ENCODE measurements around the gene CCDC60.
A peak's percentile ranks its signal among the peaks of the same experiment; 100 is the strongest.

Gene CCDC60

DNA sequence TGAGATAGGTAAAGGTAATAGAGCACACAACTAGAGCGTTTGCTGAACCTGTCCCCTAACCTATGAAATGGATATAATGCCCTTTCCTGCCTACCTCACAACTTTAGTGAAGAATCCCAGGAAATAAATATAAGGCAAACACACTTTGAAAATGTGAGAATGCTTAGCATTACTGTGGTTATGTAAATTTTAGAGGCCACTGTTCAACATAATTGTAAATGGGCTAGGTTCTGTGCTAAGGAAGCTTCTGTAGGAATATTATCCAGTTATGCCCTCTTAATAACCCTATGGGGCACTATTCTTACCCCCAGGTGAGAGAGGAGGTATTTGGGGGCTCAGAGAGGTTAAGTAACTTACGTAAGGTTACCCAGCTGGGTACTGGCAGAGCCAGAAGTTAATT, 166.5 kb downstream of the CCDC60 start:
- Histone ChIP-seq H3K27me3 (ENCODE audit: control insufficient read depth, insufficient read depth, low read length) (no peaks in the 10 kb centered on the region; the same call in 1 of the 2 replicates), H3K36me3 (ENCODE audit: control insufficient read depth, insufficient read depth, low read length) (no peaks in the 10 kb centered on the region), H3K27ac (ENCODE audit: low read length) (no peak overlapping the region), H3K4me3 (ENCODE audit: low read length) (no peak overlapping the region), H3K9me3 (ENCODE audit: control insufficient read depth, insufficient read depth, low read length) (no peaks in the 10 kb centered on the region), H3K4me1 (ENCODE audit: control insufficient read depth, insufficient read depth, low read length) (0 out of 2 replicates have a peak, but pooled peaks cover 1% of the 10 kb centered on the region)
- DNase-seq (ENCODE audit: low read depth, low spot score) = no peak
- no CpG with 5 or more reads among the region's 2 CpGs for WGBS (ENCODE audit: insufficient coverage, insufficient read length)

DNA sequence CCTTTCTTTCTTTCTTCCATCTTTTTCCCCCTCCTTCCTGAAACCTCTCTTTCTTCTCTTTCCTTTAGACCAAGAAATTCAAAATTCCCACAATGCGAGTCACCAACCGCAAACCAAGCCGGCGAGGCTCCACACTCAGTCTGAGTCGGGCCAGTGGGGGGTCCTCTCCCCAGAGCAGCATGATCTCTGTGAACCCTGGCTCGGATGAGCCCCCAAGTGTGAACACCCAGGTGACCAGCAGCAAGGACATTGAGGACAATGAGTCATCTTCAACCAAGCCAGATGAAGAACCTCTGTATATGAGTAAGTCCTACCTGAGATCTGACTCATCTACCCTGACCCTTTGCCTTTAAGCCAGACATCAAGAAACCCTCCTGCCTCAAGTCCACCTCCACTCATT, 170.5 kb downstream of the CCDC60 start:
- no peak for DNase-seq (ENCODE audit: low read depth, low spot score)
- no peak overlapping the region for H3K27ac ChIP-seq (ENCODE audit: low read length)
- WGBS (ENCODE audit: insufficient coverage, insufficient read length) = no CpG with 5 or more reads among the region's 6 CpGs

DNA sequence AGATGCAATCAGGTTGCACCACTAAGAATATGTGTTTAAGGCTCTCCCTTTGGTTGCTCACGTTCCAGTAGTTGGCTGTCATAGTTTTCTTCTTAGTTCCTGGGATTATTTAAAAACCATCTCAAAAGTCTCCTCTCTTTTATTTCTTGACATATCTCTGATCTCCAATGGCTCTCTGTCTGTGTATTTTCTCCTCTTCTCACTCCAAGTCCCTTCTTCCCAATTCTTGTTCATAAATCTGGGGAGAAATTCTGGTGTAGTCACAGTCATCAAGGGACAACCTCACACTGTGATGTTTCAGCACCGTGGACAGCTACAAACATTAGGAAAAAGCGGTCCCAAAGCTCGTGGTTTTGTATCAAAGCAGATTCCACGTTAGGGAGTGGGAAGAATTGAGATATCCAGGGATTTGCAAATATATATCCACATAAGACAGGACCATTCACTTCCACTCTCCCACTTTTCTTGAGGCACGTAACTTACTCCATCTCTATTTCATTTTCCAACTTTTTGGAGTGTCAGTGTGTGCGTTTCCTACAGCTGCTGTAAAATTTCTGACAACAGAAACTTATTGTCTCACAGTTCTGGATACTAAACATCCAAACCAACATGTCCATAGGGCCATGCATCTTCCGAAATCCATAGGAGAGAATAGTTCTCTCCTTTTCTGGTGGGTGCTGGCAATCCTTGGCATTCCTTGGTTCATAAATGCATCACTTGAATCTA, 178.4 kb downstream of the CCDC60 start:
- DNase-seq (ENCODE audit: low read depth, low spot score) = peak; percentile 18
- no peak overlapping the region for H3K4me3 ChIP-seq (ENCODE audit: low read length)
- WGBS (ENCODE audit: insufficient coverage, insufficient read length) = no CpG with 5 or more reads among the region's 8 CpGs

More for the DNA sequence above, 170.5 kb downstream of the CCDC60 start:
- no peaks in the 10 kb centered on the region for H3K4me1 ChIP-seq (ENCODE audit: control insufficient read depth, insufficient read depth, low read length)
- H3K36me3 ChIP-seq (ENCODE audit: control insufficient read depth, insufficient read depth, low read length) = no peaks in the 10 kb centered on the region
- H3K9me3 ChIP-seq (ENCODE audit: control insufficient read depth, insufficient read depth, low read length) = no peaks in the 10 kb centered on the region
- H3K4me3 ChIP-seq (ENCODE audit: low read length) = no peak overlapping the region
- no peaks in the 10 kb centered on the region for H3K27me3 ChIP-seq (ENCODE audit: control insufficient read depth, insufficient read depth, low read length)

DNA sequence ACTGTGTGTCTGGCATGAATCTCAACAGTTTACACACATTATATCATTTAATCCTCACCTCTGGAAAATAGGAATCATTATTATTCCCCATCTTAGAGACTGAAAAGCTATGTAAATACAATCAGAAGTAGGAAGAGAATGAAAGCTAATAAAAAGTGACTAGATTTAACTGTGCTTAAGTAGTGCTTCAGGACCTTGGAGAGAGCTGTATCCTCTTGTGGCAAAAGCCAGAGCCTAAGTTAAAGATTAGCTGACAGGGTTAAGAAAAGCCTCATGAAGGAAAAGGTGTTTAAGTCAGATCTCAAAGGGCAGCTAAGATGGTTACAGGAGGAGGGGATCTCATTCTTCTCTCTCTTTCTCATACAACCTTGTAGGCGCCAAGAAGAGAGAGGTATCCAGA, 193.7 kb downstream of the CCDC60 start:
- no peak overlapping the region for H3K4me3 ChIP-seq (ENCODE audit: low read length)
- no peaks in the 10 kb centered on the region for H3K36me3 ChIP-seq (ENCODE audit: control insufficient read depth, insufficient read depth, low read length)
- no peaks in the 10 kb centered on the region for H3K9me3 ChIP-seq (ENCODE audit: control insufficient read depth, insufficient read depth, low read length)
- H3K4me1 ChIP-seq (ENCODE audit: control insufficient read depth, insufficient read depth, low read length) = no peaks in the 10 kb centered on the region
- no peaks in the 10 kb centered on the region for H3K27me3 ChIP-seq (ENCODE audit: control insufficient read depth, insufficient read depth, low read length)
- H3K27ac ChIP-seq (ENCODE audit: low read length) = no peak overlapping the region
- WGBS (ENCODE audit: insufficient coverage, insufficient read length) = no CpG with 5 or more reads among the region's 1 CpG
- no peak for DNase-seq (ENCODE audit: low read depth, low spot score)

More for the DNA sequence above, 178.4 kb downstream of the CCDC60 start:
- Histone ChIP-seq H3K9me3 (ENCODE audit: control insufficient read depth, insufficient read depth, low read length) (no peaks in the 10 kb centered on the region), H3K27ac (ENCODE audit: low read length) (no peak overlapping the region), H3K27me3 (ENCODE audit: control insufficient read depth, insufficient read depth, low read length) (no peaks in the 10 kb centered on the region), H3K36me3 (ENCODE audit: control insufficient read depth, insufficient read depth, low read length) (no peaks in the 10 kb centered on the region), H3K4me1 (ENCODE audit: control insufficient read depth, insufficient read depth, low read length) (no peaks in the 10 kb centered on the region)

DNA sequence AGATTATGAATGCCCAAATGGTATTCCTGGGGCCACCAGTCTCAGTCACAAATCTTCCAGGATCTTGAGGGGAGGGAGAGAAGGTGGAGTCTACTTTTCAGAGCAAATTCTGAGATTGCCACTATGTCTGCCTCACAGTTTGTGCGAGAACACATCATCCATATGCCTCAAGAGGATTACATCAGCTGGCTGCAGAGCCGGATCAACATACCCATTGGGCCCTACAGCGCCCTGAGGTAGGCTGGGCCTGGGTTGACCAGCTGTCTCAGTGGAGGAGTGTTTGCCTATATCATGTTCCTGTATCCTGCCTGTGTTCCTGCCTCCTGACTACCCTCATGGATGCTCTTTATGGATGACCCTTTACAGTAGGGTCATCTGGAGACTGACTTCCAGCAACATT, 205.9 kb downstream of the CCDC60 start:
- Histone ChIP-seq H3K4me1 (ENCODE audit: control insufficient read depth, insufficient read depth, low read length) (no peaks in the 10 kb centered on the region), H3K27ac (ENCODE audit: low read length) (no peak overlapping the region), H3K36me3 (ENCODE audit: control insufficient read depth, insufficient read depth, low read length) (no peaks in the 10 kb centered on the region), H3K9me3 (ENCODE audit: control insufficient read depth, insufficient read depth, low read length) (no peaks in the 10 kb centered on the region), H3K27me3 (ENCODE audit: control insufficient read depth, insufficient read depth, low read length) (no peaks in the 10 kb centered on the region), H3K4me3 (ENCODE audit: low read length) (no peak overlapping the region)
- no CpG with 5 or more reads among the region's 3 CpGs for WGBS (ENCODE audit: insufficient coverage, insufficient read length)
- DNase-seq (ENCODE audit: low read depth, low spot score) = no peak

DNA sequence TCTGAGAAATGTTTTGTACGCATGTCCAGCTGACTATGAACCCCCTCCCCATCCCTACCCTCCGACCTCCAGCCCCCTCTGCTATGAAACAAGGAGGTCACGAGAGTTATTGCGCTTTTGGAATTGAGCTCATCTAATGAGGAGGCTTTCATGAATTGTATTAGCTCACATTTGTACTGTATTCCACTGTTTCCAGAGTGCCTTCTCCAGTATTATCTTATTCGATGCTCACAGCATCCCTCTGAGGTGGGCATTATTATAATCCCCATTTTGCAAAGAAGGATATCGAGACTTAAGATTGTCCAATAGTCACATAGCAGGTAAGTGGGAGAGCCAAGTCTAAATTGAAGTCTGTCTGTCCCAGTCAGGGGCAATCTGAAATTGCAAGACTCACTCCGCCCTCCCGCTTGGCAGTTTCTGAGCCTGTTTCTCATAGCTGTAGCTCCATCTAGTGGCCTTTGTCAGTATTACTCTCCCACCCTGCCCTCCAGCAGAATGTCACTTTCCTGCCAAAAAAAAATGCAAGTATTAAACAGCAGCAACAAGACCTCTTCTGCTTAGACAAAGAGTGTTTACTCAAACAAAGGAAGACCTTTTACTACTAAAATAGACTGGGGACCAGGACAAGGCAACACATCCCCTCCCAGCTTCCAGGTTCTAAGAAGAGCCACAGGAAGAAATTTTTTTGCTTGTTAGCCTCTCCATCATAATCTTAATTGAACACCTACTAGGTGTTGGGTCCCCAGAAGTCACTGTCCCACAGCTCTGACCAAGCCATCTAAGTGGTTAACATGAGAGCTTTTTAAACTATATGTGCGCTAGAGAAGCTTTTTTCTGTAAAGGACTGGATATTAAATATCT, 210.5 kb downstream of the CCDC60 start:
- Histone ChIP-seq H3K4me1 (ENCODE audit: control insufficient read depth, insufficient read depth, low read length) (no peaks in the 10 kb centered on the region), H3K9me3 (ENCODE audit: control insufficient read depth, insufficient read depth, low read length) (no peaks in the 10 kb centered on the region), H3K4me3 (ENCODE audit: low read length) (no peak overlapping the region), H3K27ac (ENCODE audit: low read length) (no peak overlapping the region), H3K27me3 (ENCODE audit: control insufficient read depth, insufficient read depth, low read length) (no peaks in the 10 kb centered on the region), H3K36me3 (ENCODE audit: control insufficient read depth, insufficient read depth, low read length) (no peaks in the 10 kb centered on the region)
- WGBS (ENCODE audit: insufficient coverage, insufficient read length) = no CpG with 5 or more reads among the region's 9 CpGs
- DNase-seq (ENCODE audit: low read depth, low spot score) = peak; percentile 50

DNA sequence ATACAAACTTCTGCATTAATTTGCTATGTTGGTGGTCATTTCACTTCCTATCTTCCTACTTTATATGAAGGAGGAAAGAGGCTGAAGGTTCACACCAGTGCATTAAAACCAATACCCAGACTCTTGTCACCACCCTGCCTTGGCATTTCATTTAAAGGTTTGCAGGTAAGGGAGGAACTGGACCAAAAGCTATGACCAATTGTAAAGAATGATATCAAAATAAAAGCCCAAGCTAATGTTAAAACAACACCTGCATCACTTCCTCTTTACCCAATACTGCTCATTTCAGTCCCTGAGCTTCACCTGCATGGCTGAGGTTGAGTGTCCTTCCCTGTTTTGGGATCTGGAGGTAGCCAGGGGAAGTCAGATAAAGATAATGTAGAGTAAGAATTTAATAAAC, 211.8 kb downstream of the CCDC60 start:
- H3K4me3 ChIP-seq (ENCODE audit: low read length) = no peak overlapping the region
- H3K27me3 ChIP-seq (ENCODE audit: control insufficient read depth, insufficient read depth, low read length) = no peaks in the 10 kb centered on the region
- no peak overlapping the region for H3K27ac ChIP-seq (ENCODE audit: low read length)
- DNase-seq (ENCODE audit: low read depth, low spot score) = no peak
- H3K36me3 ChIP-seq (ENCODE audit: control insufficient read depth, insufficient read depth, low read length) = no peaks in the 10 kb centered on the region
- no peaks in the 10 kb centered on the region for H3K9me3 ChIP-seq (ENCODE audit: control insufficient read depth, insufficient read depth, low read length)
- no peaks in the 10 kb centered on the region for H3K4me1 ChIP-seq (ENCODE audit: control insufficient read depth, insufficient read depth, low read length)

DNA sequence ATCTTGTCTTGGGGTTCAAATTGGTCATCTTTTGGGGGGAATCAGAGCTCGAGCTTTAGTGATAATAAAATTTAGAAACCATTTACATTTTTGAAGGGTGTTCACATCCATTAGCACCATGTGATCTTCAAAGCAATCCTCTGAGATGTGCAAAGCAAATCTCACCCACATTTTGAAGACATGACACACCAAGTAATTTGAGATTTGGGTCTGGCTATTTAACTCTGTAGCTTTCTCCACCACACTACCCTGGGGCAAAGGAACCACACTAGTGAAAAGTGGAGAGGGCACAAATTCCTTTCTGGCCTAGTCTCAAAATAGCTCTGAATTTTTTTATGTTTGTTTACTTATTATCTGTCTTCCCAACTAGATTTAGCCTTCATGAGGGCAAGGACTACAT, 212.5 kb downstream of the CCDC60 start:
- Histone ChIP-seq H3K36me3 (ENCODE audit: control insufficient read depth, insufficient read depth, low read length) (no peaks in the 10 kb centered on the region), H3K27me3 (ENCODE audit: control insufficient read depth, insufficient read depth, low read length) (no peaks in the 10 kb centered on the region), H3K4me3 (ENCODE audit: low read length) (no peak overlapping the region), H3K9me3 (ENCODE audit: control insufficient read depth, insufficient read depth, low read length) (no peaks in the 10 kb centered on the region), H3K4me1 (ENCODE audit: control insufficient read depth, insufficient read depth, low read length) (no peaks in the 10 kb centered on the region), H3K27ac (ENCODE audit: low read length) (no peak overlapping the region)
- no peak for DNase-seq (ENCODE audit: low read depth, low spot score)
- no CpG with 5 or more reads among the region's 1 CpG for WGBS (ENCODE audit: insufficient coverage, insufficient read length)

DNA sequence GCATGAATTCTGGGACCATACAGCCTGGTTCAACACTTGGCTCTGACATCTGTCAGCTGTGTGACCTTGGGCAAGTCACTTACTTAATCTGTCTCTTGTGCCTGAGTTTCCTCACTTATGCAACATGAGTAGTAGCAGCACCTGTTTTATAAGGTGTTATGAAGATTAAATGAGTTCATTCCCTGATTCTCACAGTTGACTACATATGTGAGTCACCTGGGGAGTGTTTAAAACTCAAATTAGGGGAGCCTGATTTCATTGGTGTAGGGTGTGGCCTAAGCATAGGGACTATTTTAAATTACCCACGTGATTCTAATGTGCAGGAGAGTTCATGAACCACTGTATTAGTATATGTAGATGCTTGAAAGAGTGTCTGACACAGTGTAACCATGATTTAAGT, 222.3 kb downstream of the CCDC60 start:
- Histone ChIP-seq H3K27ac (ENCODE audit: low read length) (no peak overlapping the region), H3K9me3 (ENCODE audit: control insufficient read depth, insufficient read depth, low read length) (no peaks in the 10 kb centered on the region)
- no CpG with 5 or more reads among the region's 1 CpG for WGBS (ENCODE audit: insufficient coverage, insufficient read length)

DNA sequence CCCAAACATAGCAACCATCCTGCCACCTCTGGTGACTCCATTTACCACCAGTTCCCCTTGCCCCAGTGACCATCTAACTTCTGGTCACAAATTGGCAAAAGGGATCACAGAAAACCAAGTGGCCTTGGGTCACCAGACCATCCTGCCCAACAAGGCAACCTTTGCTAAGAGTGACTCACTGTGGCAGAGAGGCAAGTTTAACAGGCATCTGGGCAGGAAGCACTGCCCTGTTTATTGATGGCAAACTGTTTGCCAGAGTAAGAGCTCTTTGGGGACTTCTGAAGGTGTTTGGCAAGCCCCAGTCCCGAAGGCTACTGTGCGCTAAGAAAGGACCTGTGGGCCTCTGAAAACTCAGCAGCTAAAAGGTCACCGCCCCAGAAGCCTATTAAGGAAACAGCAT, 230.9 kb downstream of the CCDC60 start:
- no CpG with 5 or more reads among the region's 3 CpGs for WGBS (ENCODE audit: insufficient coverage, insufficient read length)
- DNase-seq (ENCODE audit: low read depth, low spot score) = no peak

More for the DNA sequence above, 222.3 kb downstream of the CCDC60 start:
- Histone ChIP-seq H3K27me3 (ENCODE audit: control insufficient read depth, insufficient read depth, low read length) (no peaks in the 10 kb centered on the region), H3K4me1 (ENCODE audit: control insufficient read depth, insufficient read depth, low read length) (no peaks in the 10 kb centered on the region), H3K4me3 (ENCODE audit: low read length) (no peak overlapping the region), H3K36me3 (ENCODE audit: control insufficient read depth, insufficient read depth, low read length) (no peaks in the 10 kb centered on the region)
- DNase-seq (ENCODE audit: low read depth, low spot score) = no peak

More for the DNA sequence above, 230.9 kb downstream of the CCDC60 start:
- Histone ChIP-seq H3K4me1 (ENCODE audit: control insufficient read depth, insufficient read depth, low read length) (no peaks in the 10 kb centered on the region), H3K9me3 (ENCODE audit: control insufficient read depth, insufficient read depth, low read length) (no peaks in the 10 kb centered on the region), H3K4me3 (ENCODE audit: low read length) (no peak overlapping the region), H3K27me3 (ENCODE audit: control insufficient read depth, insufficient read depth, low read length) (no peaks in the 10 kb centered on the region), H3K27ac (ENCODE audit: low read length) (no peak overlapping the region), H3K36me3 (ENCODE audit: control insufficient read depth, insufficient read depth, low read length) (no peaks in the 10 kb centered on the region)

Data from iPS DF 6.9 (cell line).